ENCODE measurements around the gene SATB1. TPM values are rescaled to one million over a fixed set of nuclear protein-coding genes. Genes with fewer than 3 reads are reported as not detected.

Gene SATB1
- total RNA-seq, 1 experiment from 2014 or later: 2.7 TPM

- Histone ChIP-seq H4K20me1 (ENCODE audit: insufficient read depth) (no peaks in the 10 kb centered on the region), H2AFZ (ENCODE audit: low read depth, low read length, poor library complexity, severe bottlenecking) (no peak overlapping the region), H3K9me3 (ENCODE audit: control insufficient read depth in 1 of 2, insufficient read depth in 1 of 2, low read depth in 1 of 2, low read length in 2 of 2) (no peaks in the 10 kb centered on the region), H3K27ac (ENCODE audit: low read depth, low read length) (no peak overlapping the region), H3K4me1 (ENCODE audit: control insufficient read depth in 1 of 2, insufficient read depth in 2 of 2, low read length in 2 of 2) (no peaks in the 10 kb centered on the region), H3K27me3 (ENCODE audit: insufficient read depth, low read length) (no peaks in the 10 kb centered on the region), H3K36me3 (ENCODE audit: control insufficient read depth in 1 of 2, insufficient read depth in 2 of 2, low read length in 2 of 2) (no peaks in the 10 kb centered on the region), H3K4me2 (ENCODE audit: low read length) (no peak overlapping the region), H3K4me3 (replicated peaks in 1 of 2; ENCODE audit: low read depth in 1 of 2, low read length in 2 of 2) (no peak overlapping the region), H3K9ac (ENCODE audit: low read length) (no peak overlapping the region), H3K9me2 (ENCODE audit: insufficient read depth) (no peaks in the 10 kb centered on the region), H3K79me2 (ENCODE audit: insufficient read depth, low read length) (no peaks in the 10 kb centered on the region)
- no TSS peak for BruUV-seq (replicated peaks)
- ChIA-PET RAD21 (ENCODE audit: low non-redundant PET in 1 of 2, low total read pairs in 2 of 2, uncharacterized antibody in 2 of 2, unreplicated experiment in 2 of 2) (interaction anchor here in 1 of 2 experiments (0.7 kb wide), 1 partner anchor 922 kb away, joined by 5 read pairs; no protein-coding TSS in a partner anchor), POLR2A (interaction anchor here (0.6 kb wide), 1 partner anchor 911 kb away, joined by 3 read pairs; no protein-coding TSS in a partner anchor), CTCF (interaction anchor here (0.7 to 2.0 kb wide), 10 partner anchors 9 to 548 kb away, joined by 3 to 12 read pairs (median 4); no protein-coding TSS in a partner anchor)
- peak; percentile 32; the same call in 1 of the 2 replicates for ATAC-seq
- TF ChIP-seq EZH2 (IDR thresholded peaks at IDR 0.05) (no peak), RAD21 (IDR thresholded peaks at IDR 0.05; ENCODE audit: low read depth) (peak; percentile 65), POLR2AphosphoS5 (IDR thresholded peaks at IDR 0.05; ENCODE audit: low read depth, low read length) (no peak), REST (IDR thresholded peaks at IDR 0.05; ENCODE audit: low read depth) (no peak), MAX (IDR thresholded peaks at IDR 0.05) (no peak), ATF3 (IDR thresholded peaks at IDR 0.05) (no peak), ZBTB33 (IDR thresholded peaks at IDR 0.05; ENCODE audit: extremely low read depth, insufficient replicate concordance, low read length) (no peak), SRF (IDR thresholded peaks at IDR 0.05; ENCODE audit: low read depth) (no peak), CBX3 (IDR thresholded peaks at IDR 0.05; ENCODE audit: low read depth) (no peak), CTCF (IDR thresholded peaks at IDR 0.05 in 2 of 3, conservative IDR thresholded peaks at IDR 0.05 in 1 of 3; ENCODE audit: borderline replicate concordance in 1 of 3, insufficient read depth in 1 of 3, low read depth in 2 of 3, low read length in 2 of 3) (peak; percentile 43 to 66 (median 53); a peak in 5 of 6 replicates), SP1 (IDR thresholded peaks at IDR 0.05; ENCODE audit: low read depth) (no peak), JUND (IDR thresholded peaks at IDR 0.05) (no peak)
- peak; percentile 7 for DNase-seq (ENCODE audit: low read depth, low spot score)
- intact Hi-C loops (cut with micrococcal nuclease): loop anchor here (1.0 to 2.0 kb wide), 2 partner anchors 94 to 495 kb away; no protein-coding TSS in a partner anchor
Measured at GRCh38 chr3:18389108-18389733, 35.9 kb downstream of the SATB1 start.
